Right ventricle myocardium inferior (tissue), 1 donor: ENCODE data around the gene ANTKMT. TPM values are rescaled to one million over a fixed set of nuclear protein-coding genes. Genes with fewer than 3 reads are reported as not detected.
A peak's percentile ranks its signal among the peaks of the same experiment; 100 is the strongest.
"Not testable (repeated sequence)": the region's sequence is repeated elsewhere in the genome, so short reads cannot be mapped to it uniquely, and the experiment has no call there.

ENCODE experiments used
- ATAC-seq: fragments of 200-7000 bp; cut with Tn5 transposase; one replicate; pipeline ENCODE4 v1.9.1; 2020; ENCODE audit warnings: mild to moderate bottlenecking, moderate library complexity
- DNase-seq: peaks from one replicate; pipeline ENCODE4 v3.0.0; 2021; ENCODE audit errors: missing footprints
- intact Hi-C: fragments of 100-400 bp; cut with DNase I; formaldehyde crosslinking; loops from one replicate; pipeline ENCODE4 v1.11.0; 2022
- total RNA-seq: library from RNA; stranded (reverse); fragmentation: NEBNext Ultra II Directional; extraction: Animal tissue kit (Norgen Biotek cat#: 25700); gene quantifications from one replicate; pipeline ENCODE4 v1.2.1, GENCODE V29; 2021
- donor health status: DM: no; HTN: yes; CAD: no; lungs with severe emphysema.

Gene ANTKMT
- total RNA-seq, 1 donor from 2014 or later: 29.1 TPM

- ATAC-seq (peak; percentile 77), DNase-seq (peak; percentile 94)
- intact Hi-C loops: loop anchor here (10.0 kb wide), 1 partner anchor 1655 kb away; no protein-coding TSS in a partner anchor
Observed at GRCh38 chr16:679814-680624, 40.9 kb upstream of the ANTKMT start, which contains the start of gene STUB1. Gene STUB1, plus strand, starts transcription at chr16:680410. Its CDS starts 116 bp downstream, at chr16:680526.

- intact Hi-C loops: loop anchor here (10.0 kb wide), 1 partner anchor 1654 kb away; no protein-coding TSS in a partner anchor
- DNase-seq (no peak), ATAC-seq (no peak)
Observed at GRCh38 chr16:680625-680945, 40.4 kb upstream of the ANTKMT start.

DNA sequence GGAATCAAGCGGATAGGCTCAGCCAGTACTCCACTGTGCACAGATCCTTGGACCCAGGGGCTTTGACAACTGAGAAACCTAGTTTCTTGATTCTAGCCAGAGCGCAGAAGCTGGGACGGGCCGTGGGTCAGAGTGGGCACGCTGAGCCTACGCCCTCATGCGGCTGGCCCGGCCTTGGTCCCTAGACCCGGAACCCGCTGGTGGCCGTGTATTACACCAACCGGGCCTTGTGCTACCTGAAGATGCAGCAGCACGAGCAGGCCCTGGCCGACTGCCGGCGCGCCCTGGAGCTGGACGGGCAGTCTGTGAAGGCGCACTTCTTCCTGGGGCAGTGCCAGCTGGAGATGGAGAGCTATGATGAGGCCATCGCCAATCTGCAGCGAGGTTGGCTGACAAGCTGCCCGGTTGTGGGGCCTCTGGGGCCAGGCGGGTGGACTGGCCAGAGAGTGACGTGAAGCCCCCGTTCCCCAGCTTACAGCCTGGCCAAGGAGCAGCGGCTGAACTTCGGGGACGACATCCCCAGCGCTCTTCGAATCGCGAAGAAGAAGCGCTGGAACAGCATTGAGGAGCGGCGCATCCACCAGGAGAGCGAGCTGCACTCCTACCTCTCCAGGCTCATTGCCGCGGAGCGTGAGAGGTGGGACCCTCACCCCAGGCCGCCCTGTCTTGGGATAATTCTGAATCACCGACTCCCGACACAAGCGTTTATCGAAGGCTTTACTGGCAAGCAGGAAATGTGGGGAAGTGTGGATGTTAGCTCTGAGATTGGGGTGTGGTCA is 39.8 kb upstream of the ANTKMT start:
- ATAC-seq (no peak), DNase-seq (no peak)
- intact Hi-C loops: loop anchor here (10.0 kb wide), 1 partner anchor 1654 kb away; no protein-coding TSS in a partner anchor

- DNase-seq (no peak), ATAC-seq (no peak)
- intact Hi-C loops: loop anchor here (10.0 kb wide), 1 partner anchor 1653 kb away; no protein-coding TSS in a partner anchor
Observed at GRCh38 chr16:681746-682427, 39.1 kb upstream of the ANTKMT start.

- DNase-seq: no peak
- intact Hi-C loops: loop anchor here (10.0 kb wide), 1 partner anchor 1652 kb away; no protein-coding TSS in a partner anchor
Observed at GRCh38 chr16:682493-683395, 38.2 kb upstream of the ANTKMT start.

GRCh38 chr16:683396-684070 is 37.4 kb upstream of the ANTKMT start:
- DNase-seq: no peak
- intact Hi-C loops: loop anchor here (10.0 kb wide), 1 partner anchor 1651 kb away; no protein-coding TSS in a partner anchor
- ATAC-seq: no peak

More at GRCh38 chr16:682493-683395, 38.2 kb upstream of the ANTKMT start:
- ATAC-seq: no peak

DNA sequence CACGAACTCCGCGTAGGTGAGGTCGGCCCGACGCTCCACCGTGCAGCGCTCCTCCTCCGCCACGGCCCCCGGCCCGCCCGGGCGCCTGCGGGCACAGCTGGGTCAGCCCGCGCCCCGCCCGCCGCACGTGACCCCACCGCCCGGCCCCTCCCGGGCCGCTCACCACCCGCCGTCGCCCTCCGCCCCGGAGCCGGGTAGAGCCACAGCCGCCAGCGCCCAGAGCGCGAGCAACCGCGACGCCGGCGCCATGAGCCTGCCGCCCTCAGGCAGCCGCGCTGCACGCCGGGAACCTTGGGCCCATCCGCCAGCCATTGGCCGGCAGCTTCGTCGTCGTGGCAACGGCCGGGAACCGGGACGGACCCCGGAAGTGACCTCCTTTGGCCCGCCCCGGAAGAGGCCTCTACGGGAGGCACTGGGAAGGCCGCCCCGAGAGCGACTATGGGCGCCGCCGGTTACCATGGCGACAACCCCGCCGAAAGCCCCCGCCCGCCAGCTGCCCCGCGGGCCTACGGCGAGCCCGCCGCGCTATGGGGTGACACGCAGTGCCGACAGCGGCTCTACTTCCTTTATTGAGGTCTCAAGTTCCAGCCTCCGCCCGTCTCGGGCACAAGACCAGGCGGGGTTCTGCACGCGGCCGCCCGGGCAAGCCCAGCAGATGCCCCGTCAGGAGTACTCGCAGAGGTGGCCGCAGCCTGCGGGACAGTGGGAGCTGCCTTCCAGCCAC is 36.7 kb upstream of the ANTKMT start, which contains the start of gene JMJD8:
TSS of gene JMJD8 (minus strand) at position 264 of the 724 bp plus-strand sequence. CDS start at position 249, 15 bp downstream.
- DNase-seq (peak; percentile 99), ATAC-seq (peak; percentile 76)
- intact Hi-C loops: loop anchor here (10.0 kb wide), 1 partner anchor 1651 kb away; no protein-coding TSS in a partner anchor

DNA sequence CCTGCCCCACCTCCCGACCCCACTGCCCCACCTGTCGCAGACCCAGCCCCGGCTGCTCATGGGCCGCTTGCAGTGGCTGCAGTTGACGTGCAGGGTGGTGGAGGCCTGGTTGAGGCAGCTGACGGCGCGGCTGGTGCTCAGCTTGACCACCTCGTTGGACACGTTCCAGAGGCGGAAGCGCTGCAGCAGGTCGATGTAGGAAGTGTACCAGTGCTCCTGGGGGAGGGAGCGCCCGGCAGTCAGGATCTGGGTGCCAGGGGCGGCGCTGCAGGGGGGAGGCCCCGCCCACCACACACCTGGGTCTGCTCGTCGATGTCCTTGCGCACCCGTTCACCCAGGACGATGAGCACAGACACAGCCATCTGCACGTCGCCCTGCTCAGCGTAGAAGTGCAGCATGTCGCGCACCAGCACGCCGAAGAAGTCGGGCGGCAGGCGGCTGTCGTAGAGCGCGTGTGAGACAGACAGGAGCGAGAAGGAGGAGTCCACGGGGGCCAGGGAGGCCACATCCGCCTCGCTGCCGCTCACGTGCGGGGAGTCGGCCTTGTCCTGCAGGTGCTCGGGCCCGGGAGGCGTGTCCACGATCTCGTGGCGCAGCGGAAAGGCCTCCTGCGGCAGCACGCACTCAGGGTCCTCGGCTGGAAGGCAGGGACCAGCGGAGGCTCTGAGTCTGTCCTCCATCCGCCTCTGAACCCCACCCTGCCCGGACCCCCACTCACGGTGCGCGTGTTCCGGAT is 35.8 kb upstream of the ANTKMT start:
- intact Hi-C loops: loop anchor here (5.0 to 10.0 kb wide), 2 partner anchors 37 to 1650 kb away; partner anchors contain the start of gene ANTKMT
- ATAC-seq (no peak), DNase-seq (no peak)

- ATAC-seq (no peak), DNase-seq (no peak)
- intact Hi-C loops: loop anchor here (5.0 to 10.0 kb wide), 2 partner anchors 36 to 1649 kb away; partner anchors contain the start of gene ANTKMT
Observed at GRCh38 chr16:685967-686366, 35.0 kb upstream of the ANTKMT start.

GRCh38 chr16:686459-687260 is 34.3 kb upstream of the ANTKMT start:
- intact Hi-C loops: loop anchor here (5.0 to 10.0 kb wide), 2 partner anchors 36 to 1648 kb away; partner anchors contain the start of gene ANTKMT
- ATAC-seq: no peak

GRCh38 chr16:687499-687898 is 33.4 kb upstream of the ANTKMT start:
- ATAC-seq (no peak), DNase-seq (no peak)
- intact Hi-C loops: loop anchor here (5.0 to 10.0 kb wide), 2 partner anchors 35 to 1647 kb away; partner anchors contain the start of gene ANTKMT

More at GRCh38 chr16:686459-687260, 34.3 kb upstream of the ANTKMT start:
- no peak for DNase-seq

- ATAC-seq: no peak
- intact Hi-C loops: loop anchor here (5.0 to 10.0 kb wide), 2 partner anchors 33 to 1645 kb away; partner anchors contain the start of gene ANTKMT
- DNase-seq: no peak
Observed at GRCh38 chr16:689175-689897, 31.6 kb upstream of the ANTKMT start.

- ATAC-seq, intact Hi-C loops: not testable (repeated sequence)
Observed at GRCh38 chr16:691242-691641, 29.7 kb upstream of the ANTKMT start.

More at GRCh38 chr16:691242-691641, 29.7 kb upstream of the ANTKMT start:
- not testable (repeated sequence) for DNase-seq
